HepG2 (cell line): ENCODE results near the gene MYLK2. TPM values are rescaled to one million over a fixed set of nuclear protein-coding genes. Genes with fewer than 3 reads are reported as not detected.

Experiments
- ARNTL ChIP-seq: sonication (generic); formaldehyde crosslinking; IDR thresholded peaks from 2 replicates; pipeline ENCODE4 v1.4.0; 2020; ENCODE audit warnings: mild to moderate bottlenecking, missing genetic modification reagents
- HOXA7 ChIP-seq: sonication (generic); formaldehyde crosslinking; IDR thresholded peaks from 2 replicates; pipeline ENCODE4 v1.8.1; 2022; ENCODE audit warnings: mild to moderate bottlenecking, missing genetic modification reagents, moderate library complexity
- IRF2 ChIP-seq: IDR thresholded peaks from 2 replicates; pipeline ENCODE4 v1.6.1; 2018; ENCODE audit warnings: missing genetic modification reagents, missing compliant biosample characterization
- RBM39 ChIP-seq: fragments of 200-400 bp; formaldehyde crosslinking; IDR thresholded peaks from one replicate; pipeline ENCODE4 v1.6.1; 2018; ENCODE audit warnings: antibody characterized with exemption, mild to moderate bottlenecking, low read depth, low read length; ENCODE audit not compliant: poor library complexity, severe bottlenecking
- TFDP1 ChIP-seq: IDR thresholded peaks from 2 replicates; pipeline ENCODE4 v1.6.1; 2016; ENCODE audit warnings: missing compliant biosample characterization, missing genetic modification reagents, borderline replicate concordance
- ZBTB7A ChIP-seq: sonication (generic); formaldehyde crosslinking; IDR thresholded peaks from 2 replicates; pipeline ENCODE4 v1.8.0; 2022; ENCODE audit warnings: mild to moderate bottlenecking, missing genetic modification reagents
- ZNF512 ChIP-seq: sonication (generic); formaldehyde crosslinking; IDR thresholded peaks from 2 replicates; pipeline ENCODE4 v1.4.0; 2020; ENCODE audit warnings: mild to moderate bottlenecking, missing genetic modification reagents
- ZNF547 ChIP-seq: sonication (generic); formaldehyde crosslinking; IDR thresholded peaks from 2 replicates; pipeline ENCODE4 v1.5.1; 2020; ENCODE audit warnings: mild to moderate bottlenecking, missing genetic modification reagents
- ZNF589 ChIP-seq: sonication (generic); formaldehyde crosslinking; conservative IDR thresholded peaks from 2 replicates; pipeline ENCODE4 v1.8.0; 2022; ENCODE audit warnings: mild to moderate bottlenecking, moderate library complexity, missing genetic modification reagents
- polyA plus RNA-seq, 8 experiments: library from polyadenylated mRNA; depleted of rRNA in 3 of 8; stranded (reverse) in 7 of 8; unstranded in 1 of 8; fragments of >200 nt; fragmentation: Illumina TruSeq in 4 of 8; extraction: Trizol in 4 of 8; gene quantifications; 2 replicates each; pipeline versions ENCODE4 v1.2.1 to v1.2.3, GENCODE V29; 2011 to 2016; ENCODE audit warnings: low read depth in 4 of 8, missing spikeins in 1 of 8, mixed read lengths in 1 of 8; ENCODE audit not compliant: insufficient read depth in 1 of 8
- total RNA-seq, 5 experiments: library from RNA; depleted of rRNA; stranded (reverse); fragments of >200 nt; fragmentation: Illumina TruSeq; extraction: Trizol; gene quantifications; 2 replicates each; pipeline ENCODE4 v1.2.3, GENCODE V29; 2016; ENCODE audit warnings: low read depth in 1 of 5
- TF ChIP-seq, protein P1 (sequence below): sonication (generic); formaldehyde crosslinking; IDR thresholded peaks from 2 replicates; pipeline ENCODE4 v1.5.0; 2020; ENCODE audit warnings: mild to moderate bottlenecking, missing genetic modification reagents, borderline replicate concordance
- TF ChIP-seq, protein P2 (sequence below), 2 experiments: IDR thresholded peaks; 2 replicates each; pipeline ENCODE4 v1.6.1; 2011 to 2012; ENCODE audit warnings: low read length in 2 of 2, borderline replicate concordance in 1 of 2, low read depth in 1 of 2, mild to moderate bottlenecking in 1 of 2, moderate library complexity in 1 of 2
- TF ChIP-seq, protein P3 (sequence below): sonication (generic); formaldehyde crosslinking; IDR thresholded peaks from 2 replicates; pipeline ENCODE4 v1.4.0; 2020; ENCODE audit warnings: mild to moderate bottlenecking, missing genetic modification reagents
- TF ChIP-seq, protein P4 (sequence below): fragments of 450-650 bp; IDR thresholded peaks from 2 replicates; pipeline ENCODE4 v1.6.1; 2017; ENCODE audit warnings: mild to moderate bottlenecking

Gene MYLK2
- total and polyA plus RNA-seq, 2 of the 13 experiments (the other 11 are each of a cell fraction or from before 2014, with no cell fraction given), result 0.27 TPM; not detected in 1

GRCh38 chr20:31879143-31879987 is 60.2 kb downstream of the MYLK2 start (continued):
- TF ChIP-seq, protein P1, sequence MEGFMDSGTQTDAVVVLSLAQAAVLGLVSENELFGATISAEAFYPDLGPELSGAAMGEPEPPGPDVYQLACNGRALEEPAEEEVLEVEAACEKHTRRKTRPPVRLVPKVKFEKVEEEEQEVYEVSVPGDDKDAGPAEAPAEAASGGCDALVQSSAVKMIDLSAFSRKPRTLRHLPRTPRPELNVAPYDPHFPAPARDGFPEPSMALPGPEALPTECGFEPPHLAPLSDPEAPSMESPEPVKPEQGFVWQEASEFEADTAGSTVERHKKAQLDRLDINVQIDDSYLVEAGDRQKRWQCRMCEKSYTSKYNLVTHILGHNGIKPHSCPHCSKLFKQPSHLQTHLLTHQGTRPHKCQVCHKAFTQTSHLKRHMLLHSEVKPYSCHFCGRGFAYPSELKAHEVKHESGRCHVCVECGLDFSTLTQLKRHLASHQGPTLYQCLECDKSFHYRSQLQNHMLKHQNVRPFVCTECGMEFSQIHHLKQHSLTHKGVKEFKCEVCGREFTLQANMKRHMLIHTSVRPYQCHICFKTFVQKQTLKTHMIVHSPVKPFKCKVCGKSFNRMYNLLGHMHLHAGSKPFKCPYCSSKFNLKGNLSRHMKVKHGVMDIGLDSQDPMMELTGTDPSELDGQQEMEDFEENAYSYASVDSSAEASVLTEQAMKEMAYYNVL (CRISPR knock-in tag), result peak; percentile 68; the same call in 1 of the 2 replicates
- TF ChIP-seq ZNF512 (CRISPR knock-in tag) (no peak; the same call in 1 of the 2 replicates), RBM39 (no peak), HOXA7 (no peak), IRF2 (CRISPR knock-in tag) (peak; percentile 77), TFDP1 (CRISPR knock-in tag) (peak; percentile 46; the same call in 1 of the 2 replicates), ZNF589 (CRISPR knock-in tag) (no peak; the same call in 1 of the 2 replicates), ARNTL (CRISPR knock-in tag) (peak; percentile 43; the same call in 1 of the 2 replicates), ZBTB7A (CRISPR knock-in tag) (0 out of 2 replicates have a peak, but pooled peaks have one; percentile 12), ZNF547 (0 out of 2 replicates have a peak, but pooled peaks have one; percentile 32)
- TF ChIP-seq, protein P2, sequence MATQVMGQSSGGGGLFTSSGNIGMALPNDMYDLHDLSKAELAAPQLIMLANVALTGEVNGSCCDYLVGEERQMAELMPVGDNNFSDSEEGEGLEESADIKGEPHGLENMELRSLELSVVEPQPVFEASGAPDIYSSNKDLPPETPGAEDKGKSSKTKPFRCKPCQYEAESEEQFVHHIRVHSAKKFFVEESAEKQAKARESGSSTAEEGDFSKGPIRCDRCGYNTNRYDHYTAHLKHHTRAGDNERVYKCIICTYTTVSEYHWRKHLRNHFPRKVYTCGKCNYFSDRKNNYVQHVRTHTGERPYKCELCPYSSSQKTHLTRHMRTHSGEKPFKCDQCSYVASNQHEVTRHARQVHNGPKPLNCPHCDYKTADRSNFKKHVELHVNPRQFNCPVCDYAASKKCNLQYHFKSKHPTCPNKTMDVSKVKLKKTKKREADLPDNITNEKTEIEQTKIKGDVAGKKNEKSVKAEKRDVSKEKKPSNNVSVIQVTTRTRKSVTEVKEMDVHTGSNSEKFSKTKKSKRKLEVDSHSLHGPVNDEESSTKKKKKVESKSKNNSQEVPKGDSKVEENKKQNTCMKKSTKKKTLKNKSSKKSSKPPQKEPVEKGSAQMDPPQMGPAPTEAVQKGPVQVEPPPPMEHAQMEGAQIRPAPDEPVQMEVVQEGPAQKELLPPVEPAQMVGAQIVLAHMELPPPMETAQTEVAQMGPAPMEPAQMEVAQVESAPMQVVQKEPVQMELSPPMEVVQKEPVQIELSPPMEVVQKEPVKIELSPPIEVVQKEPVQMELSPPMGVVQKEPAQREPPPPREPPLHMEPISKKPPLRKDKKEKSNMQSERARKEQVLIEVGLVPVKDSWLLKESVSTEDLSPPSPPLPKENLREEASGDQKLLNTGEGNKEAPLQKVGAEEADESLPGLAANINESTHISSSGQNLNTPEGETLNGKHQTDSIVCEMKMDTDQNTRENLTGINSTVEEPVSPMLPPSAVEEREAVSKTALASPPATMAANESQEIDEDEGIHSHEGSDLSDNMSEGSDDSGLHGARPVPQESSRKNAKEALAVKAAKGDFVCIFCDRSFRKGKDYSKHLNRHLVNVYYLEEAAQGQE (IDR thresholded peaks at IDR 0.05; ENCODE audit: borderline replicate concordance in 1 of 2, low read depth in 1 of 2, low read length in 2 of 2), result no peak
- TF ChIP-seq, protein P3, sequence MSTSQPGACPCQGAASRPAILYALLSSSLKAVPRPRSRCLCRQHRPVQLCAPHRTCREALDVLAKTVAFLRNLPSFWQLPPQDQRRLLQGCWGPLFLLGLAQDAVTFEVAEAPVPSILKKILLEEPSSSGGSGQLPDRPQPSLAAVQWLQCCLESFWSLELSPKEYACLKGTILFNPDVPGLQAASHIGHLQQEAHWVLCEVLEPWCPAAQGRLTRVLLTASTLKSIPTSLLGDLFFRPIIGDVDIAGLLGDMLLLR (CRISPR knock-in tag), result peak; percentile 89
- TF ChIP-seq, protein P4, sequence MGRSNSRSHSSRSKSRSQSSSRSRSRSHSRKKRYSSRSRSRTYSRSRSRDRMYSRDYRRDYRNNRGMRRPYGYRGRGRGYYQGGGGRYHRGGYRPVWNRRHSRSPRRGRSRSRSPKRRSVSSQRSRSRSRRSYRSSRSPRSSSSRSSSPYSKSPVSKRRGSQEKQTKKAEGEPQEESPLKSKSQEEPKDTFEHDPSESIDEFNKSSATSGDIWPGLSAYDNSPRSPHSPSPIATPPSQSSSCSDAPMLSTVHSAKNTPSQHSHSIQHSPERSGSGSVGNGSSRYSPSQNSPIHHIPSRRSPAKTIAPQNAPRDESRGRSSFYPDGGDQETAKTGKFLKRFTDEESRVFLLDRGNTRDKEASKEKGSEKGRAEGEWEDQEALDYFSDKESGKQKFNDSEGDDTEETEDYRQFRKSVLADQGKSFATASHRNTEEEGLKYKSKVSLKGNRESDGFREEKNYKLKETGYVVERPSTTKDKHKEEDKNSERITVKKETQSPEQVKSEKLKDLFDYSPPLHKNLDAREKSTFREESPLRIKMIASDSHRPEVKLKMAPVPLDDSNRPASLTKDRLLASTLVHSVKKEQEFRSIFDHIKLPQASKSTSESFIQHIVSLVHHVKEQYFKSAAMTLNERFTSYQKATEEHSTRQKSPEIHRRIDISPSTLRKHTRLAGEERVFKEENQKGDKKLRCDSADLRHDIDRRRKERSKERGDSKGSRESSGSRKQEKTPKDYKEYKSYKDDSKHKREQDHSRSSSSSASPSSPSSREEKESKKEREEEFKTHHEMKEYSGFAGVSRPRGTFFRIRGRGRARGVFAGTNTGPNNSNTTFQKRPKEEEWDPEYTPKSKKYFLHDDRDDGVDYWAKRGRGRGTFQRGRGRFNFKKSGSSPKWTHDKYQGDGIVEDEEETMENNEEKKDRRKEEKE, result no peak
